WTC11 (cell line): ENCODE data around the gene CDH13. TPM values are rescaled to one million over a fixed set of nuclear protein-coding genes. Genes with fewer than 3 reads are reported as not detected.

Experiments used
- ATAC-seq: fragments of 200-7000 bp; cut with Tn5 transposase; 2 replicates; pipeline ENCODE4 v1.10.0; 2021; ENCODE audit warnings: mild to moderate bottlenecking, moderate library complexity
- CTCF ChIA-PET: fragments of 300-600 bp; sonication (Branson Sonifier 250); formaldehyde crosslinking; loops from one replicate; lab custom pipeline; 2021; ENCODE audit warnings: antibody characterized with exemption; lab: Charles Lee
- POLR2A ChIA-PET: fragments of 350-600 bp; sonication (Branson Sonifier 250); formaldehyde crosslinking; loops from one replicate; lab custom pipeline; 2021; ENCODE audit warnings: antibody characterized with exemption; lab: Charles Lee
- DNase-seq: peaks from one replicate; pipeline ENCODE4 v3.0.0; 2021; ENCODE audit warnings: low spot score
- H3K27ac Mint-ChIP-seq: 2 replicates; pipeline ENCODE4 v1.8.0; 2021; ENCODE audit warnings: mixed read lengths
- H3K27me3 Mint-ChIP-seq: 2 replicates; pipeline ENCODE4 v1.8.0; 2021; ENCODE audit warnings: low read depth, mild to moderate bottlenecking, moderate library complexity, mixed read lengths
- H3K36me3 Mint-ChIP-seq: 2 replicates; pipeline ENCODE4 v1.8.0; 2021; ENCODE audit warnings: mixed read lengths
- H3K4me1 Mint-ChIP-seq: 2 replicates; pipeline ENCODE4 v1.8.0; 2022; ENCODE audit warnings: mixed read lengths
- H3K4me3 Mint-ChIP-seq: 2 replicates; pipeline ENCODE4 v1.8.0; 2021; ENCODE audit warnings: mild to moderate bottlenecking, moderate library complexity, mixed read lengths
- H3K9me3 Mint-ChIP-seq: 2 replicates; pipeline ENCODE4 v1.8.0; 2021; ENCODE audit warnings: mixed read lengths
- ATF3 ChIP-seq: sonication (generic); formaldehyde crosslinking; conservative IDR thresholded peaks from 2 replicates; pipeline ENCODE4 v1.8.1; 2022; ENCODE audit warnings: mild to moderate bottlenecking, missing genetic modification reagents
- ATF6 ChIP-seq: sonication (generic); formaldehyde crosslinking; IDR thresholded peaks from 2 replicates; pipeline ENCODE4 v1.8.1; 2023; ENCODE audit warnings: mild to moderate bottlenecking, missing genetic modification reagents
- CBFB ChIP-seq: sonication (generic); formaldehyde crosslinking; IDR thresholded peaks from 2 replicates; pipeline ENCODE4 v1.8.1; 2022; ENCODE audit warnings: mild to moderate bottlenecking, low read depth, missing genetic modification reagents
- ESRRA ChIP-seq: sonication (generic); formaldehyde crosslinking; IDR thresholded peaks from 2 replicates; pipeline ENCODE4 v1.8.1; 2022; ENCODE audit warnings: mild to moderate bottlenecking, missing genetic modification reagents, borderline replicate concordance
- GTF2I ChIP-seq: fragments of 250-450 bp; sonication (Bioruptor Pico); conservative IDR thresholded peaks from 2 replicates; pipeline ENCODE4 v1.4.0; 2021; ENCODE audit warnings: mild to moderate bottlenecking
- IRF1 ChIP-seq: sonication (generic); formaldehyde crosslinking; IDR thresholded peaks from 2 replicates; pipeline ENCODE4 v1.8.0; 2023; ENCODE audit warnings: missing genetic modification reagents
- IRF2 ChIP-seq: sonication (generic); formaldehyde crosslinking; IDR thresholded peaks from 2 replicates; pipeline ENCODE4 v1.8.0; 2022; ENCODE audit warnings: low read depth, missing genetic modification reagents, borderline replicate concordance
- JAZF1 ChIP-seq: fragments of 250-450 bp; sonication (Bioruptor Pico); IDR thresholded peaks from 2 replicates; pipeline ENCODE4 v1.9.0; 2021; ENCODE audit warnings: moderate library complexity, mild to moderate bottlenecking, inconsistent platforms
- JUN ChIP-seq: sonication (generic); formaldehyde crosslinking; IDR thresholded peaks from 2 replicates; pipeline ENCODE4 v1.8.0; 2023; ENCODE audit warnings: mild to moderate bottlenecking, missing genetic modification reagents
- RELA ChIP-seq: sonication (generic); formaldehyde crosslinking; IDR thresholded peaks from 2 replicates; pipeline ENCODE4 v1.8.1; 2022; ENCODE audit warnings: missing genetic modification reagents, mild to moderate bottlenecking, borderline replicate concordance
- RORB ChIP-seq: fragments of 250-450 bp; sonication (Bioruptor Pico); IDR thresholded peaks from 2 replicates; pipeline ENCODE4 v1.9.0; 2021; ENCODE audit warnings: mild to moderate bottlenecking
- SP1 ChIP-seq: sonication (generic); formaldehyde crosslinking; conservative IDR thresholded peaks from 2 replicates; pipeline ENCODE4 v1.8.1; 2022; ENCODE audit warnings: missing genetic modification reagents
- TCF7 ChIP-seq: sonication (generic); formaldehyde crosslinking; IDR thresholded peaks from 2 replicates; pipeline ENCODE4 v1.8.0; 2022; ENCODE audit warnings: mild to moderate bottlenecking, low read depth, missing genetic modification reagents, moderate library complexity
- ZNF219 ChIP-seq: sonication (generic); formaldehyde crosslinking; IDR thresholded peaks from 2 replicates; pipeline ENCODE4 v1.8.0; 2023; ENCODE audit warnings: missing genetic modification reagents, mild to moderate bottlenecking, borderline replicate concordance
- ZNF416 ChIP-seq: fragments of 250-450 bp; sonication (Bioruptor Pico); IDR thresholded peaks from 2 replicates; pipeline ENCODE4 v1.9.0; 2021; ENCODE audit warnings: mild to moderate bottlenecking, inconsistent platforms
- ZNF423 ChIP-seq: fragments of 250-450 bp; sonication (Bioruptor Pico); IDR thresholded peaks from 2 replicates; pipeline ENCODE4 v2.1.2; 2022; ENCODE audit warnings: mild to moderate bottlenecking, moderate library complexity
- ZNF671 ChIP-seq: fragments of 250-450 bp; sonication (Bioruptor Pico); IDR thresholded peaks from 2 replicates; pipeline ENCODE4 v1.8.0; 2021; ENCODE audit warnings: mild to moderate bottlenecking
- total RNA-seq: library from RNA; stranded (reverse); gene quantifications from 3 replicates; pipeline ENCODE4 v1.2.3, GENCODE V29; 2021
- TF ChIP-seq, protein P1 (sequence below): sonication (generic); formaldehyde crosslinking; IDR thresholded peaks from 2 replicates; pipeline ENCODE4 v1.8.1; 2023; ENCODE audit warnings: mild to moderate bottlenecking, moderate library complexity, missing genetic modification reagents
- TF ChIP-seq, protein P2 (sequence below): sonication (generic); formaldehyde crosslinking; IDR thresholded peaks from 2 replicates; pipeline ENCODE4 v1.8.0; 2022; ENCODE audit warnings: mild to moderate bottlenecking, missing genetic modification reagents
- TF ChIP-seq, protein P3 (sequence below): sonication (generic); formaldehyde crosslinking; IDR thresholded peaks from 2 replicates; pipeline ENCODE4 v1.8.0; 2022; ENCODE audit warnings: mild to moderate bottlenecking, missing genetic modification reagents
- TF ChIP-seq, protein P4 (sequence below): sonication (generic); formaldehyde crosslinking; IDR thresholded peaks from 2 replicates; pipeline ENCODE4 v1.8.1; 2022; ENCODE audit warnings: mild to moderate bottlenecking, moderate library complexity, missing genetic modification reagents

CDH13 gene
- total RNA-seq, 1 experiment from 2014 or later, result 0.81 TPM

- TF ChIP-seq ATF6 (CRISPR knock-in tag) (no peak), ESRRA (CRISPR knock-in tag) (no peak), CBFB (CRISPR knock-in tag) (no peak)
- TF ChIP-seq, protein P1, sequence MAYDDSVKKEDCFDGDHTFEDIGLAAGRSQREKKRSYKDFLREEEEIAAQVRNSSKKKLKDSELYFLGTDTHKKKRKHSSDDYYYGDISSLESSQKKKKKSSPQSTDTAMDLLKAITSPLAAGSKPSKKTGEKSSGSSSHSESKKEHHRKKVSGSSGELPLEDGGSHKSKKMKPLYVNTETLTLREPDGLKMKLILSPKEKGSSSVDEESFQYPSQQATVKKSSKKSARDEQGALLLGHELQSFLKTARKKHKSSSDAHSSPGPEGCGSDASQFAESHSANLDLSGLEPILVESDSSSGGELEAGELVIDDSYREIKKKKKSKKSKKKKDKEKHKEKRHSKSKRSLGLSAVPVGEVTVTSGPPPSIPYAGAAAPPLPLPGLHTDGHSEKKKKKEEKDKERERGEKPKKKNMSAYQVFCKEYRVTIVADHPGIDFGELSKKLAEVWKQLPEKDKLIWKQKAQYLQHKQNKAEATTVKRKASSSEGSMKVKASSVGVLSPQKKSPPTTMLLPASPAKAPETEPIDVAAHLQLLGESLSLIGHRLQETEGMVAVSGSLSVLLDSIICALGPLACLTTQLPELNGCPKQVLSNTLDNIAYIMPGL, result no peak
These were observed 838.2 kb downstream of the CDH13 start for GRCh38 chr16:83464991-83465390.

GRCh38 chr16:83470416-83470815 is 843.6 kb downstream of the CDH13 start:
- DNase-seq (no peak), ATAC-seq (no peak)
- H3K4me3 Mint-ChIP-seq, result no peak overlapping the region
- H3K27ac Mint-ChIP-seq, result no peak overlapping the region
- H3K27me3 Mint-ChIP-seq, result no peaks in the 10 kb centered on the region
- H3K9me3 Mint-ChIP-seq, result no peaks in the 10 kb centered on the region
- H3K36me3 Mint-ChIP-seq, result no peaks in the 10 kb centered on the region
- TF ChIP-seq GTF2I (CRISPR knock-in tag) (no peak), ZNF423 (CRISPR knock-in tag) (no peak), ZNF416 (CRISPR knock-in tag) (no peak), JAZF1 (CRISPR knock-in tag) (no peak), CBFB (CRISPR knock-in tag) (no peak), RELA (CRISPR knock-in tag) (no peak), JUN (CRISPR knock-in tag) (no peak), ATF3 (CRISPR knock-in tag) (no peak), TCF7 (CRISPR knock-in tag) (no peak), RORB (no peak), IRF1 (CRISPR knock-in tag) (no peak), ZNF219 (CRISPR knock-in tag) (no peak), SP1 (no peak), IRF2 (no peak), ZNF671 (CRISPR knock-in tag) (no peak)
- TF ChIP-seq, protein P2, sequence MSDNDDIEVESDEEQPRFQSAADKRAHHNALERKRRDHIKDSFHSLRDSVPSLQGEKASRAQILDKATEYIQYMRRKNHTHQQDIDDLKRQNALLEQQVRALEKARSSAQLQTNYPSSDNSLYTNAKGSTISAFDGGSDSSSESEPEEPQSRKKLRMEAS, result no peak
- TF ChIP-seq, protein P3, sequence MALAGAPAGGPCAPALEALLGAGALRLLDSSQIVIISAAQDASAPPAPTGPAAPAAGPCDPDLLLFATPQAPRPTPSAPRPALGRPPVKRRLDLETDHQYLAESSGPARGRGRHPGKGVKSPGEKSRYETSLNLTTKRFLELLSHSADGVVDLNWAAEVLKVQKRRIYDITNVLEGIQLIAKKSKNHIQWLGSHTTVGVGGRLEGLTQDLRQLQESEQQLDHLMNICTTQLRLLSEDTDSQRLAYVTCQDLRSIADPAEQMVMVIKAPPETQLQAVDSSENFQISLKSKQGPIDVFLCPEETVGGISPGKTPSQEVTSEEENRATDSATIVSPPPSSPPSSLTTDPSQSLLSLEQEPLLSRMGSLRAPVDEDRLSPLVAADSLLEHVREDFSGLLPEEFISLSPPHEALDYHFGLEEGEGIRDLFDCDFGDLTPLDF, result no peak
- TF ChIP-seq, protein P4, sequence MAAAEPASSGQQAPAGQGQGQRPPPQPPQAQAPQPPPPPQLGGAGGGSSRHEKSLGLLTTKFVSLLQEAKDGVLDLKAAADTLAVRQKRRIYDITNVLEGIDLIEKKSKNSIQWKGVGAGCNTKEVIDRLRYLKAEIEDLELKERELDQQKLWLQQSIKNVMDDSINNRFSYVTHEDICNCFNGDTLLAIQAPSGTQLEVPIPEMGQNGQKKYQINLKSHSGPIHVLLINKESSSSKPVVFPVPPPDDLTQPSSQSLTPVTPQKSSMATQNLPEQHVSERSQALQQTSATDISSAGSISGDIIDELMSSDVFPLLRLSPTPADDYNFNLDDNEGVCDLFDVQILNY (CRISPR knock-in tag), result no peak
- POLR2A ChIA-PET, result no interaction called here
- CTCF ChIA-PET, result interaction anchor here (0.8 kb wide), 1 partner anchor 24 kb away, joined by 4 read pairs; no protein-coding TSS in a partner anchor
- H3K4me1 Mint-ChIP-seq, result peaks cover 13% of the 10 kb centered on the region

More at GRCh38 chr16:83464991-83465390, 838.2 kb downstream of the CDH13 start:
- ChIA-PET CTCF (no interaction called here), POLR2A (interaction anchor here (0.6 kb wide), 1 partner anchor 226 kb away, joined by 4 read pairs; no protein-coding TSS in a partner anchor)
- H3K27ac Mint-ChIP-seq, result no peak overlapping the region
- H3K27me3 Mint-ChIP-seq, result no peaks in the 10 kb centered on the region
- DNase-seq (no peak), ATAC-seq (no peak)
- no peaks in the 10 kb centered on the region for H3K9me3 Mint-ChIP-seq
- H3K4me1 Mint-ChIP-seq, result peaks cover 11% of the 10 kb centered on the region
- no peak overlapping the region for H3K4me3 Mint-ChIP-seq
- no peaks in the 10 kb centered on the region for H3K36me3 Mint-ChIP-seq
